ENCODE results near the gene ADAM15. TPM values are rescaled to one million over a fixed set of nuclear protein-coding genes. Genes with fewer than 3 reads are reported as not detected.

ADAM15 gene
- total and polyA plus RNA-seq, 4 donors, result 49.5 to 233 (median 160) TPM

- Histone ChIP-seq H3K9ac (ENCODE audit: insufficient read depth in 1 of 2, low read length in 2 of 2) (no peak overlapping the region), H3K27ac (ENCODE audit: low read depth in 1 of 2, low read length in 1 of 2) (peak overlapping the region in 1 of 2 donors; percentile 74), H3K4me1 (ENCODE audit: control insufficient read depth in 5 of 5, insufficient read depth in 5 of 5, low read length in 5 of 5) (peaks cover 0 to 10% (median 4%) of the 10 kb centered on the region in 5 donors), H3K27me3 (ENCODE audit: control insufficient read depth in 3 of 3, insufficient read depth in 3 of 3, low read length in 2 of 3) (no peaks in the 10 kb centered on the region), H3K4me3 (no peak overlapping the region), H3K36me3 (ENCODE audit: control insufficient read depth in 4 of 4, insufficient read depth in 4 of 4, low read length in 4 of 4) (peaks cover 0 to 30% (median 0%) of the 10 kb centered on the region in 4 donors), H3K9me3 (ENCODE audit: control insufficient read depth in 4 of 4, insufficient read depth in 3 of 4, low read length in 3 of 4) (no peaks in the 10 kb centered on the region)
- DNase-seq (no peak), ATAC-seq (ENCODE audit: insufficient read depth, low FRiP score) (no peak)
- TF ChIP-seq, protein P1, sequence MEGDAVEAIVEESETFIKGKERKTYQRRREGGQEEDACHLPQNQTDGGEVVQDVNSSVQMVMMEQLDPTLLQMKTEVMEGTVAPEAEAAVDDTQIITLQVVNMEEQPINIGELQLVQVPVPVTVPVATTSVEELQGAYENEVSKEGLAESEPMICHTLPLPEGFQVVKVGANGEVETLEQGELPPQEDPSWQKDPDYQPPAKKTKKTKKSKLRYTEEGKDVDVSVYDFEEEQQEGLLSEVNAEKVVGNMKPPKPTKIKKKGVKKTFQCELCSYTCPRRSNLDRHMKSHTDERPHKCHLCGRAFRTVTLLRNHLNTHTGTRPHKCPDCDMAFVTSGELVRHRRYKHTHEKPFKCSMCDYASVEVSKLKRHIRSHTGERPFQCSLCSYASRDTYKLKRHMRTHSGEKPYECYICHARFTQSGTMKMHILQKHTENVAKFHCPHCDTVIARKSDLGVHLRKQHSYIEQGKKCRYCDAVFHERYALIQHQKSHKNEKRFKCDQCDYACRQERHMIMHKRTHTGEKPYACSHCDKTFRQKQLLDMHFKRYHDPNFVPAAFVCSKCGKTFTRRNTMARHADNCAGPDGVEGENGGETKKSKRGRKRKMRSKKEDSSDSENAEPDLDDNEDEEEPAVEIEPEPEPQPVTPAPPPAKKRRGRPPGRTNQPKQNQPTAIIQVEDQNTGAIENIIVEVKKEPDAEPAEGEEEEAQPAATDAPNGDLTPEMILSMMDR (IDR thresholded peaks at IDR 0.05; ENCODE audit: control extremely low read depth, extremely low read depth), result no peak
- 43 to 49% methylated on average over 6 of the region's 6 CpGs for WGBS, 2 donors
Measured at GRCh38 chr1:155017946-155018316, 33.2 kb upstream of the ADAM15 start.

DNA sequence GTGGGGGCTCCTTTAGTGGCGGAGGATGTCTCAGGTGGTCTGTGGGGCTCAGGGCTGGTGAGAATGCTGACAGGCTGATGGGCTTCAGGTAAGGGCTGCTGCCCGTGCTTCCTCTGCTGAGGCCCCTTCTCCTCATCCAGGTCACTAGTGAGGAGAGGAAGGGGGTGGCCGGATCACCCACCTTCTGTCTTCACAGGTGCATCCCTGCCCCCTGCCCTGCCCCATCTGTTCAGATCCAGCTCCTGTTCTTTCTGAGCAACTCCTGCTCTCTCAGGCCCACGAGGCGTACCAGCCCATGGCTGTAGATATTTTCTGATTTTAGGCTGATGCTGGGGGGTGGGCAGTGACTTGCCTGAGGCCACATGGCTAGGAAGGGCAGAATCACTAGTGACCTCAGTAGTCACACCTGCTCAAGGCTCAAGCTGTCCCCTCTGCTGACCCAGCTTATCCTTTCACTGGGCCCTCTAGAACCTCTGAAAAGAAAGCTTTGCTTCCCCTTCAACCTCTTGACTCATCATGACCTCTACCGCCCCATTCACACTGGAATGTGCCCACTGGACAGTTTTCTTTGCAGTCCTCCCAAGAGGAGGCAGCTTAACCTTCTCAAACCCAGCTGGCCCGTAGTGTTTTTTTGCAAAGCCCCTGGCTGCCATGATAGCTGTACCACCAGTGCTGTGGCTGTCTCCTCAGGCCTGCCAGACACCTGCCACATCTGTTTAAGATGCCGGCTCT is 32.3 kb upstream of the ADAM15 start:
- no peaks in the 10 kb centered on the region for H3K9me3 ChIP-seq (ENCODE audit: control insufficient read depth in 4 of 4, insufficient read depth in 3 of 4, low read length in 3 of 4)
- peaks cover 0 to 10% (median 4%) of the 10 kb centered on the region in 5 donors for H3K4me1 ChIP-seq (ENCODE audit: control insufficient read depth in 5 of 5, insufficient read depth in 5 of 5, low read length in 5 of 5)
- H3K27me3 ChIP-seq (ENCODE audit: control insufficient read depth in 3 of 3, insufficient read depth in 3 of 3, low read length in 2 of 3), result no peaks in the 10 kb centered on the region
- TF ChIP-seq, protein P1 (IDR thresholded peaks at IDR 0.05; ENCODE audit: control extremely low read depth, extremely low read depth), result no peak
- peaks cover 0 to 29% (median 0%) of the 10 kb centered on the region in 4 donors for H3K36me3 ChIP-seq (ENCODE audit: control insufficient read depth in 4 of 4, insufficient read depth in 4 of 4, low read length in 4 of 4)
- 84 to 91% methylated on average over 7 to 8 of the region's 8 CpGs for WGBS, 2 donors
- H3K4me3 ChIP-seq, result no peak overlapping the region
- ATAC-seq (ENCODE audit: insufficient read depth, low FRiP score), result no peak
- DNase-seq, result no peak
- peak overlapping the region in 1 of 2 donors; percentile 48 for H3K27ac ChIP-seq (ENCODE audit: low read depth in 1 of 2, low read length in 1 of 2)
- H3K9ac ChIP-seq (ENCODE audit: insufficient read depth in 1 of 2, low read length in 2 of 2), result no peak overlapping the region

- Histone ChIP-seq H3K4me3 (no peak overlapping the region), H3K4me1 (ENCODE audit: control insufficient read depth in 5 of 5, insufficient read depth in 5 of 5, low read length in 5 of 5) (peaks cover 0 to 10% (median 4%) of the 10 kb centered on the region in 5 donors), H3K36me3 (ENCODE audit: control insufficient read depth in 4 of 4, insufficient read depth in 4 of 4, low read length in 4 of 4) (peaks cover 0 to 23% (median 0%) of the 10 kb centered on the region in 4 donors), H3K27ac (ENCODE audit: low read depth in 1 of 2, low read length in 1 of 2) (no peak overlapping the region), H3K27me3 (ENCODE audit: control insufficient read depth in 3 of 3, insufficient read depth in 3 of 3, low read length in 2 of 3) (no peaks in the 10 kb centered on the region), H3K9ac (ENCODE audit: insufficient read depth in 1 of 2, low read length in 2 of 2) (no peak overlapping the region), H3K9me3 (ENCODE audit: control insufficient read depth in 4 of 4, insufficient read depth in 3 of 4, low read length in 3 of 4) (no peaks in the 10 kb centered on the region)
- no peak for DNase-seq
- TF ChIP-seq, protein P1 (IDR thresholded peaks at IDR 0.05; ENCODE audit: control extremely low read depth, extremely low read depth), result no peak
- ATAC-seq (ENCODE audit: insufficient read depth, low FRiP score), result no peak
- 79 to 88% methylated on average over 11 of the region's 11 CpGs for WGBS, 2 donors
Measured at GRCh38 chr1:155019377-155020245, 31.5 kb upstream of the ADAM15 start.

All from lung (tissue), 12 donors.